Progenitor cell of endocrine pancreas (in vitro differentiated cells): ENCODE measurements around the gene PLPP2. TPM values are rescaled to one million over a fixed set of nuclear protein-coding genes. Genes with fewer than 3 reads are reported as not detected.

Source experiments
- DNase-seq: peaks from one replicate; pipeline ENCODE4 v3.0.0; 2021; ENCODE audit warnings: low spot score; ENCODE audit not compliant: unreplicated experiment
- H3K27ac Mint-ChIP-seq: 2 replicates; pipeline ENCODE4 v1.8.0; 2021; ENCODE audit warnings: mild to moderate bottlenecking, moderate library complexity, mixed read lengths
- H3K27me3 Mint-ChIP-seq: 2 replicates; pipeline ENCODE4 v1.8.0; 2021; ENCODE audit warnings: mixed read lengths
- H3K36me3 Mint-ChIP-seq: 2 replicates; pipeline ENCODE4 v1.8.0; 2022; ENCODE audit warnings: mixed read lengths; ENCODE audit not compliant: insufficient read depth
- H3K4me1 Mint-ChIP-seq: 2 replicates; pipeline ENCODE4 v1.8.0; 2021; ENCODE audit warnings: low read depth, mixed read lengths
- H3K4me3 Mint-ChIP-seq: 2 replicates; pipeline ENCODE4 v1.8.0; 2021; ENCODE audit warnings: low read depth, mild to moderate bottlenecking, moderate library complexity, mixed read lengths
- H3K9me3 Mint-ChIP-seq: 2 replicates; pipeline ENCODE4 v1.8.0; 2021; ENCODE audit warnings: low read depth, mixed read lengths
- CTCF ChIP-seq: fragments of 200-600 bp; sonication (generic); IDR thresholded peaks from one replicate; pipeline ENCODE4 v1.5.0; 2021; ENCODE audit warnings: antibody characterized with exemption, mild to moderate bottlenecking; ENCODE audit not compliant: unreplicated experiment
- total RNA-seq: library from RNA; stranded (reverse); gene quantifications from 2 replicates; pipeline ENCODE4 v1.2.1, GENCODE V29; 2021

PLPP2 gene
- total RNA-seq, 1 donor from 2014 or later = 46.3 TPM

GRCh38 chr19:279231-279630, 12.0 kb downstream of the PLPP2 start:
- peaks cover 6% of the 10 kb centered on the region for H3K27me3 Mint-ChIP-seq
- H3K9me3 Mint-ChIP-seq = no peaks in the 10 kb centered on the region
- H3K27ac Mint-ChIP-seq = no peak overlapping the region
- no peak for DNase-seq
- no peak overlapping the region for H3K4me3 Mint-ChIP-seq
- no peak for TF ChIP-seq CTCF
- H3K4me1 Mint-ChIP-seq = no peaks in the 10 kb centered on the region
- H3K36me3 Mint-ChIP-seq = peaks cover 2% of the 10 kb centered on the region

- Mint-ChIP-seq H3K27me3 (peaks cover 10% of the 10 kb centered on the region), H3K27ac (no peak overlapping the region)
These were observed 13.5 kb downstream of the PLPP2 start for GRCh38 chr19:277581-278165.

GRCh38 chr19:277131-277530, 14.1 kb downstream of the PLPP2 start:
- H3K4me3 Mint-ChIP-seq = no peak overlapping the region
- H3K4me1 Mint-ChIP-seq = peaks cover under 1% of the 10 kb centered on the region
- H3K9me3 Mint-ChIP-seq = no peaks in the 10 kb centered on the region

More at GRCh38 chr19:277581-278165, 13.5 kb downstream of the PLPP2 start:
- DNase-seq = no peak
- H3K36me3 Mint-ChIP-seq = no peaks in the 10 kb centered on the region
- H3K4me3 Mint-ChIP-seq = no peak overlapping the region
- no peaks in the 10 kb centered on the region for H3K9me3 Mint-ChIP-seq
- TF ChIP-seq CTCF = no peak
- no peaks in the 10 kb centered on the region for H3K4me1 Mint-ChIP-seq

GRCh38 chr19:275958-276646, 15.1 kb downstream of the PLPP2 start:
- Mint-ChIP-seq H3K4me3 (no peak overlapping the region), H3K27me3 (peaks cover 20% of the 10 kb centered on the region), H3K4me1 (peaks cover 2% of the 10 kb centered on the region), H3K36me3 (no peaks in the 10 kb centered on the region), H3K9me3 (no peaks in the 10 kb centered on the region), H3K27ac (no peak overlapping the region)
- DNase-seq = no peak
- TF ChIP-seq CTCF = no peak

More at GRCh38 chr19:277131-277530, 14.1 kb downstream of the PLPP2 start:
- DNase-seq = no peak
- no peaks in the 10 kb centered on the region for H3K36me3 Mint-ChIP-seq
- H3K27me3 Mint-ChIP-seq = peaks cover 12% of the 10 kb centered on the region
- H3K27ac Mint-ChIP-seq = no peak overlapping the region
- no peak for TF ChIP-seq CTCF

- no peak for DNase-seq
- Mint-ChIP-seq H3K9me3 (no peaks in the 10 kb centered on the region), H3K27me3 (peaks cover 23% of the 10 kb centered on the region), H3K4me3 (no peak overlapping the region), H3K36me3 (no peaks in the 10 kb centered on the region), H3K27ac (no peak overlapping the region), H3K4me1 (peaks cover 2% of the 10 kb centered on the region)
- no peak for TF ChIP-seq CTCF
These were observed 16.2 kb downstream of the PLPP2 start for GRCh38 chr19:275000-275399.
